Measurements from ENCODE around the gene TM9SF4. TPM values are rescaled to one million over a fixed set of nuclear protein-coding genes. Genes with fewer than 3 reads are reported as not detected.
A peak's percentile ranks its signal among the peaks of the same experiment; 100 is the strongest.
"Not testable (repeated sequence)": the region's sequence is repeated elsewhere in the genome, so short reads cannot be mapped to it uniquely, and the experiment has no call there.

The TM9SF4 gene
- polyA plus RNA-seq, 3 donors: 65.3 to 68.8 (median 68.7) TPM

DNA sequence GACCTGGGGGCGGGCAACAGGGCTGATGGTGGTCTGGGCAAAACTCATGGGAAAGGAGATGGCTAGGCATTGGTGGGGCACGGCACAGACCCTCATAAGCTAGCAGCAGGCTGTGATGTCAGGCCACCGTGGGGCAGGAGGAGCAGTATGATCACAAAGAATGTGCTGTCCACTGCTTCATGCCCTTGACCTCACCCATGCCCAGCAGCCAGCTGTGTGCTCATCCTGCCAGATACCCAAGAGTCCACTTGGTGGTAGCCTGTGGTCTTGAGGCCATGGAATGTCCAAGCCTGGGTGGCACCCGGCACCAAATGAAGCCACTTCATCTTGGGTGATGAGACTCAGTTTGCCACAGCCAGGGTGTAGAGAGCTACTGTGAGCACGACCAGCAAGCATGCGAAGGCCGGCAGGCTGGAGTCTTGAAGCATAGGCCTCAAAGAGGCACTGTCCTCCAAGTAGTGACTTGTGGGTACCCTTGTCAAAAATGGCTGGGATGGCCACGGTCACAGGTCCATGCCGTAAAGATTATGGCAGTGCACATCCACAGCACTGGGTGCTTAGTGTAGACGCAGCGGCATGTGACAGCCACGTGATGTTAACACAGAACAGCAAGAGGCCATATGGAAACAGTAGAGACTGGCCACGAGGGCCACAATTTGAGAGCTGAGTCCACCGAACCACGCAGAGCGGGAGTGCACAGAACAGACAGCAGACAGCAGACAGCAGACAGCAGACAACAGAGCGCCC is 79.0 kb downstream of the TM9SF4 start:
- DNase-seq (ENCODE audit: low read depth in 3 of 3, low spot score in 2 of 3): no peak

DNA sequence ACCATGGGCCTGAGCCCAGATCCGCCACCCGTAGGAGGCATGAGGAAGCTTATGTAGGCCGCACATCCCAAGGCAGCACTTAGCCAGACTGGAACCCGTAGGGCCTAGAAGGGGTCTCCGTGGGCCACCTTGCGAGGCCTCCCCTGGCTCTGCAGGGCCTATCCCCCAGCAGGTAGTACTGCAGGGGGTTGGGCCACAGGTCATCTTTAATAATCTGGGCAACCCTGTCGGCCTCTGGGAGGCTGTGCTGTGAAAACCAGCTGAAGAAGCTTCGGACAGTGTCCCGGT is 79.6 kb downstream of the TM9SF4 start:
- no peak for DNase-seq (ENCODE audit: low read depth in 3 of 3, low spot score in 2 of 3)

DNA sequence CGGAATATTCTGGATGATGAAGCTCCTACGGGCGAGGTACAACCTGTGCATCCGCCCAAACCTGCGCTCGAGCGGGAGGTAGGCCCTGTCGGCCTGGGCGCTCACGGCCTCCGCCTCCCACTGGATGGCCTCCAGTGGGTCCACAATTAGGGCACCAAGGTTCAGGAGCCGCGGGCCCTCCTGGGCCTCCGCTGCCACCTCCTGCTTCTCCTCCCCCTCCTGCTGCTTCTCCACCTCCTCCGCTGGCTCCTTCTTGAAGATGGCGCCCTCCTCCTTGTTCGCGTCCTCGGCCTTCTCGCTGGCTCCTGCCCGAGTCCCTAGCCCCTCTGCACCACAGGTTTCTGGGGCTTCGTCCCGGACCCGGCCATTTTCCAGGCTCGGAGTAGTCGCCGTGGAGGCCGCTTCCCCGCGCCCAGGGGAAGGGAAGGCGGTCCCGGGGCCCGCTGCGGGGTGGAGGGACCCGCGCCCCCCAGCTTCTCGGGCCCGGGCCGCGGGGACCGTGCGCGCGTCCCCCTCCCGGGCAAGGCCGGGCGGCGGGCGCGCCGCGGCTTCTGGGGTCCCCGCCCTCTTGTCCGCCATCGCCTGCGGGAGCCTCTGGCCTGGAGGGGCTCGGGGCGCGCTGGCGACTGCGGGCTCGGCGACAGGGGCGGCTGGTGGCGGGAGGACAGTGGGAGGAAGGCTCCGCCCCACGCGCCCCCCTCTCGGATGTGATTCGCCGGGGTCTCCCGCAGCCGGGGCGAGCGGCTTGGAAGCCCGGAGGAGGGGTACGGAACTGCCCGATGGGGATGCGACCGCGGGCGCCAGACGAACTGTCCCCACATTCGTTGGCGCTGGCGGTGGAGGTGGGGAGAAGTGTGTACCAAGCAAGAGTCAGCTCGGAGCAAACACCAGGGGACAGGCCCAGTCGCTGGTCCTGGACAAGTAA is 80.4 kb downstream of the TM9SF4 start:
- peak in 1 of 3 donors; percentile 50 for DNase-seq (ENCODE audit: low read depth in 3 of 3, low spot score in 2 of 3)

DNA sequence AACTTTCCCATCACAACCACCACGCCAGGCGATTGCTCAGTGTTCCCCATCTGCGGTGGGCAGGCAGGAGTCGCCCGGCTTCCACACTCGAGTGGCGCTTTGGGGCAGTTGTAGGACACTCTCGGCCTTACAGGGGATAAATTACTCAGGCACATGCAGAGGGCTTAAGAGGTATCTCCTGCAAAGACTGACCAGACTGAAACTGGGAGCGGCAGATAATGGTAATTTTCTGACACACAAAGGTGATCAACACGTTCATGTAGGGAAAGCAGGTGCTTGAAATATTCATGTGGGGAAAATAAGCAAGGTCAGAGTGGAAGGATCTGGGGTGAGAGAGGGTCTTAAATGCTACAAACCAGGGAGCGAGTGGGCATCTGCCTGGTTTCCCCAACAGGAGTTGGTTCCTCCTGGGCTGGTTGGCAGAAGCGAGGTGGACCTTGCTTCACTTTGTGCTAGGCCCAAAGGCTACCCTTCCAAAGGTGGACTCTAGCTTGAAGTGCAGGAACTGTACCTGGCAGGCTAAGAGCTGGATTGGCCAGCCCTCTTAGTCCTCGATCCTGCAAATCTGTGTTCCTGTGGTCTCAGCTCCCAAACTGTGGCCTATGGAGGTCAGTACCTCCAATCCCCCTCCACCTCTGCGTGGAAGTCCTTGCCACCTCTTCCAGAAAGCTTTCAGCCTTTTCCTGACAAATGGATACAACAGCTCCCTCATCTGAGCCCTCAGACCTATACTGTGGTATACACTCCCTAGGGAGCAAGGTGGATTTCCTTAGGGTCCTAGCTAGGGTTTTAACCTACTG is 81.3 kb downstream of the TM9SF4 start:
- DNase-seq (ENCODE audit: low read depth in 3 of 3, low spot score in 2 of 3): no peak

DNA sequence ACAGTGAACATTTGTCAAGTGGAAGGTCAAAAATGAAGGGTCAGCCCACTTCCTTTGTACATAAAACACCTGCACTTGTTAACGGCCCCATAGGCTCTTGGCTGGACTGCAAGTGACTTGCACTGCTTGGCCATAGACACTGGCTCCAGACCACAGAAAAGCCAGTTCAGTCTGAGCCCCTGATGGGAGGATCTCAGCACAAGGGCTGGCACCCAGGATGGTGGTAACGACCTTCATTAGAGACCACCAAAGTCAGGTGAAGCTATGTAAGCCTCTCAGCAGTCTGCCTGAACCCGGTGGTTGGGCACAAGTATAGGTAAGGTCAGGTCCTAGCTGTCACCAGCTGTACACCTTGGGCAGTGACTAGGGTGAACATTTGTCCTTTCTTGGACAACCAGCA is 81.9 kb downstream of the TM9SF4 start:
- no peak for DNase-seq (ENCODE audit: low read depth in 3 of 3, low spot score in 2 of 3)

DNA sequence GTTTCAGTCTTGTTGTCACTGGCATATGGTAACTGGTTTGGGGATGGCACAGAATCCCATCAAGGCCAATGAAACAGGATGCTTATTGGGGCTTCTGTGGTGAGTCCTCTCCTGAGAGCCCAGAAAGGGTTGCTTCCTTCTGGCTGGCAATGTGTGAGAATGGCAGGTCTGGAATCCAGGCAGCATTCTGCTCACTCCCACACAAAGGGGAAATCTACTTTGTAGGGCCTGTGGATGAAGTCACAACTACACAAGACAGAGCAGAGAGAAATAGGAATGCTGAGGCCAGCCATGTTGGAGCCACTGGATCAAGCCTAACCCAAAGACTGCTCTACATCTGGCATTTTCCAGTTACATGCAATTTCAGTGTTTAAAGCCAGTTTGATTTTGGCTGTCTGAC is 82.4 kb downstream of the TM9SF4 start:
- DNase-seq (ENCODE audit: low read depth in 3 of 3, low spot score in 2 of 3): no peak

DNA sequence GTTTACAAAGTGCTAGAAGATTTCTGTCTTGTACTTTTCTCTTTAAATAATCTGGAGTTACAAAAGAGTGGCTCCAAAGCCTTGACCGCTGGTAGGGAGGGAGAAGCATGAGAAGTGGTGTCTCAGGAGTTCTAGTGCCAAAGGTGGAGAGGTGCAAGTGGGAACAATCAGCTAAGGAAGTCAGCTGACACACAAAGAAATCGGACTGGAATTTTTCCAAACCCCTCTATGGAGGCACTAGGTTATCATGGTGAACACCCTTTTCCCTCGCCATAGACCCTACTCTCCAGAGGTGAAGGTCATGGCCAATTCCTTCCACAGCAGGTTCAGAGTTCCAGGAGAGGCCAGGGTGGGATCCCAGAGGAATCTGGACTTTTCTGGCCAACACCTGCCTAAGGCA is 83.2 kb downstream of the TM9SF4 start:
- DNase-seq (ENCODE audit: low read depth in 3 of 3, low spot score in 2 of 3): no peak

DNA sequence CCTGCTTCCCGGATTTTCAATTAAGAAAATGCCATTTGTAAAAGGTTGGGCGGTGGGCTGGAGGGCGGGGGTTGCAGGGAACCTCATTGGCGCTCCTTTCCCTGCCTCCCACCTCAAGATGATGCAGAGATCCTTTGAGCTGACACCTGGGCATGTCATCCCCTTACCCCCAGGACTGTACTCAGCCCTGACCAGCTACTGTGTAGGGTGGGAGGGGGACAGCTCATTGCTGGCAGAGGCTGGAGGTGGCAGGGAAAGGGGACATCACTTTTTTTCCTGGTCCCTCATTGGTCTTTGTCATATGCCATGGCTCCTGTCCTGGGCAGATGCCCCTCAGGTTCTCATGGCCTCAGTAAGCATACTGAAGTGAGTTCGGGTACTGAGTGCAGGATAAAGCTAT is 83.8 kb downstream of the TM9SF4 start:
- DNase-seq (ENCODE audit: low read depth in 3 of 3, low spot score in 2 of 3): not testable (repeated sequence)

DNA sequence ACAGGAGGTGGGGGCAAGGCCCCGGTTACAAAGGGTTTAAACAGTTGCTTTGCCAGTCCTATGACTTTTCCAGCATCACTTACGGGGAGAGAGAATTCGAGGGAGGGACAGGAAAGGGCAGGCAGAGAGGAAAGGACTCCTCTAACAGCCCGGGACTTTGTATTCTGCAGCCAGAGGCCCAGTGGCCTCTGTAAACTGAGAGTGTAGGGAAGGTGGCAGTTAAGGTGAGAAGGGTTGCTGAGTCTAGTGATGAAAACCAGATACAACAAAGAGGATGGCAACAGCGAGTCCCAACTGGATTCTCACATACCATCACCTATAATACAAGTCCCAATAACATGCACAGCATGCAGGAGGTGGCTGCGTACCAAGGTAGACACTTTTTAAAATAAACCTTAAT is 84.5 kb downstream of the TM9SF4 start:
- no peak for DNase-seq (ENCODE audit: low read depth in 3 of 3, low spot score in 2 of 3)

DNA sequence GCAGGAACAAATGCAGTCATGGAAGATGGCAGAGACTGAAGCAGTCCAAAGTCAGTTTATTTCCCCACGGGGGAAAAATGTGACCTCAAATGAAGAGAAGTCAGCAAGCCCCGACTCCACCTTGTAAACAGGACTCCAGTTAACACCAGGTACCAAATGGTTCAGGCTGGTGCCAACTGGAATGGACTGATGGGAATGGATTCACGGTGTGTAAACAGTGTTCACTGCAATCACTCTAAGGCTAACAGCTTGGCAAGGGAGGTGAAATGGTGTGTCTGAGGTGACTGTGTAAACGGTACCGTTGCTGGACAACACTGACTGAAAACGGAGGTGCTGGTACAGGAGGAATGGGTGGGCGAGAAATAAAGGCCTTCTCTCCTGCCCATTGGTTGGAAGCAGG is 86.1 kb downstream of the TM9SF4 start:
- DNase-seq (ENCODE audit: low read depth in 3 of 3, low spot score in 2 of 3): no peak

DNA sequence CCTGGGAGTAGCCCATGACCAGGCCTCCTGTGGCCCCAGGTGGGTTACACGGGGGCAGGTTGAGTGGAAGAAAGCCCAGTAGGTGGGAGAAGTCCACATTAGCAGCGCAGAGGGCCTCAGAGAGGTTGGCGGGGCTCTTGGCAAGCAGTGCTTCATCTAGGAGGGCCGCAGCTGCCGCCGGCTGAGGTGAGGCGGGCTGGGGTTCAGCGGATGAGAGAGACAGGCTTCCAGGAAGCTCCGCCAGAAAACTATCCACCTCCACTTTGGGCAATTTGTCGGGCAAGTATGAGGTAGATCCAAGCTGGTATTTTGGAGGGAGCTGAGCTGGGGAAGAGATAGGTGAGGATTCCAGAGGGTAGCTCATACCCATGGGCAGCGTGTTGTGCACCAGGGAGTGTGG is 87.1 kb downstream of the TM9SF4 start:
- not testable (repeated sequence) for DNase-seq (ENCODE audit: low read depth in 3 of 3, low spot score in 2 of 3)

DNA sequence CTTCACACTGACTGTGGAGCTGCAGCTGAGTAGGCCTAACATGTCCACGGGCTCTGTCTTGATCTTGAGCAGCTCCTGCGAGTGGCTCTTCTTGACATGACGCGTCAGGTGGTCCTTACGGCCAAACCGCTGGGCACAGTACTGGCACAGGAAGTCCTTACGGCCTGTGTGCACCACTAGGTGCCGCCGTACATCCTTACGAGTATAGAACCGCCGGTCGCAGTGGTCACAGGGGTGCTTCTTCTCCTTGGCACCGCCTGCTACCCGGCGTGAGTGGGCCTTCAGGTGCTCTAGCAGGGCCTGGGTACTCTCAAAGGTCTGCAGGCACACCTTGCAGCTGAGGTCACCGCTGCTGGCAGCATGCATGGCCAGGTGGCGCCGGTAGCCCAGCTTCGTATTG is 87.6 kb downstream of the TM9SF4 start:
- not testable (repeated sequence) for DNase-seq (ENCODE audit: low read depth in 3 of 3, low spot score in 2 of 3)

DNA sequence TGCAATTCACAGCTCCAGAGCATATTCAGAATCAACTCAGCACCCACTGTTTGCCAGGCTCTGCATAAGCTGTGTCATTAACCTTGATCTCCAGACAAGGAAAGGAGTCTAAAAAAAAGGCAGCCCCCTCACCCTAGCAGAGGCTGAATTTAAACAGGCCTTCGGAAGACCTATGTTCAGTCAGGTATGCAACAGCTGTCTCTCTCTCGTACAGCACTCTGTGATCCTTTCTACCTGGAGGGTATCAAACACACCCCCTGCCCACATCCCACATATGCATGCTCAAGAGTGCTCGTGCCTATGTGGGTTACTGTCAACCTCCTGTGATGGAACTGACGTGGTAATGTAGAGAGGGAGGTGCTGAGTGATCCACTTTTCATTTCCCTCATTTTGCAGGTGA is 89.5 kb downstream of the TM9SF4 start:
- DNase-seq (ENCODE audit: low read depth in 3 of 3, low spot score in 2 of 3): no peak

DNA sequence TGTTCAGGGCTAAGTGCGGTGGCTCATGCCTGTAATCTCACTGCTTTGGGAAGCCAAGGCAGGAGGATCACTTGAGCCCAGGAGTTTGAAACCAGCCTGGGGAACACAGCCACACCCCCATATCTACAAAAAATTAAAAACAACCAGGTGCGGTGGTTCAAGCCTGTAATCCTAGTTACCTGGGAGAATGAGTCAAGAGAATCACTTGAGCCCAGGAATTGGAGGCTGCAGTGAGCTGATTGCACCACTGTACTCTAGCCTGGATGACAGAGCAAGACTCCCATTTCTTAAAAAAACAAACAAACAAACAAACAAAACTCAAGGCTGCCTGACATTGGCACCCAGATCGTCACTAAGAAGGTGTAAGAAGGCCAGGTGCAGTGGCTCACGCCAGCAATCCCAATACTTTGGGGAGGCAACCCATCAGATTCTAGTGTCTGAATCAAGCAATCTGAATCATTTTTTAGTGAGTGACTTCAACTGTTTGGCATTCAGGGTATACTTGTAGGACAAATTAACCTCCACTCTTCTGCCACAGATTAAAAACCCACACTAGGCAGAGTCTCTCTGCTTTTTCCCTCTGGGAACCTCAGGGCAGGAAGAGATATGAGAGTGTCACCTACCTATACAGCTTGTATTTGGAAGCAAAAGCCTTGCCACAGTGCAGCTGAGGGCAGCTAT is 91.9 kb downstream of the TM9SF4 start:
- no peak for DNase-seq (ENCODE audit: low read depth in 3 of 3, low spot score in 2 of 3)

DNA sequence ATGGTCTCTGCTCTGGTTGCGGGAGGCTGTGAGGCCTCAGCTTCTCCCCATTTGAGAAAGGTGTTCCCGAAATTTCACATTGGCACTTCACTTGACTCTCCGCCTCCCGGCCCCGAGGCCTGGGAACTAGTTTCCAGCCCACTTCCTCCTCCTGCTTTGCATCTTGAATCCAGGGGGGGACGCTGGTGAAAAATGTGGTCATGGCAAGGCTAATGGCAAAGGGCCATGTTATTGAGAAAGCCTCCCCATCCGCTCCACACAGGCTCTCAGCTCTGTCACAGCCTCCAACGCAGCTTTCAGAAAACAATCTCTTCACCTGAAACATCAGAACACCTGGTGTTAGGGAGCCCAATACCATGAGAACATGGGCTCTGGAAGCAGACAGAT is 92.5 kb downstream of the TM9SF4 start:
- no peak for DNase-seq (ENCODE audit: low read depth in 3 of 3, low spot score in 2 of 3)

DNA sequence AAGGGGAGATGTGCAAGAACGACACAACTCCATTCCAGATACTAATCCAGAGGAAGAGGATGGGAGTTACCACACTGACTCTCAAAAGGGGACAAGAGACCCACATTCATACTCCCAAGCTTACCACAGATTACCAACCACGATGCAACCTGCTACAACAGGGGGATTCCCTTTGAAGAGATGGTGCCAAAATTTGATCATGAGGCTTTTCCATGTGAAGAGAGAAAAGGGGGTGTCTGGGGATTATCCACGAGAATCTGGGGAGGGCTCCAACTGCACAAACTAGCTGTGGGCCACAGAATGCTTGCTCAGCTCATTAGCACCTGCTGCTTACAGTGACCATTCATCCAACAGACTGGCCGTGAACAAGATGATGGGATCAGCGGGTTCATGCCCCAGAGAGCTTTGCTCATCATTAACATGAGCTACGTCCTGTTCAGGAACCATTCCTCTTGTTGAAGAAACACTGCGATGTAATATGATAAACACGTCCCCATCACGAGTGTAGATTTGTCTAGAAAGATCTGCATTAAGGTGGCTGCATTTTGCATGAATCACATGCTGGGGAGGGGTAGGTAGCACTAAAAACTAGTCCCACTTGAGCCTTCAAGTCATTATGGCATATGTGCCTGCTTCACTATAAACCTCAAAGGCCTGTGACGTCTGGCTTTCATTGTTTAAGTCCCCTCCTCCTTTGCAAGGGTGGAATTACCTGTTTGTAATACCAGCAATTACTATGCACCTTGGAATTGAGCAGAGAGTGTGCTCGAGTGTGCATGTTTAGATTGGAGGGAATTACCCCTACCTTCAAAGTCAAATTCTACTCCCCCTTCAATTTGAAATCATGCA is 94.1 kb downstream of the TM9SF4 start:
- DNase-seq (ENCODE audit: low read depth in 3 of 3, low spot score in 2 of 3): no peak

DNA sequence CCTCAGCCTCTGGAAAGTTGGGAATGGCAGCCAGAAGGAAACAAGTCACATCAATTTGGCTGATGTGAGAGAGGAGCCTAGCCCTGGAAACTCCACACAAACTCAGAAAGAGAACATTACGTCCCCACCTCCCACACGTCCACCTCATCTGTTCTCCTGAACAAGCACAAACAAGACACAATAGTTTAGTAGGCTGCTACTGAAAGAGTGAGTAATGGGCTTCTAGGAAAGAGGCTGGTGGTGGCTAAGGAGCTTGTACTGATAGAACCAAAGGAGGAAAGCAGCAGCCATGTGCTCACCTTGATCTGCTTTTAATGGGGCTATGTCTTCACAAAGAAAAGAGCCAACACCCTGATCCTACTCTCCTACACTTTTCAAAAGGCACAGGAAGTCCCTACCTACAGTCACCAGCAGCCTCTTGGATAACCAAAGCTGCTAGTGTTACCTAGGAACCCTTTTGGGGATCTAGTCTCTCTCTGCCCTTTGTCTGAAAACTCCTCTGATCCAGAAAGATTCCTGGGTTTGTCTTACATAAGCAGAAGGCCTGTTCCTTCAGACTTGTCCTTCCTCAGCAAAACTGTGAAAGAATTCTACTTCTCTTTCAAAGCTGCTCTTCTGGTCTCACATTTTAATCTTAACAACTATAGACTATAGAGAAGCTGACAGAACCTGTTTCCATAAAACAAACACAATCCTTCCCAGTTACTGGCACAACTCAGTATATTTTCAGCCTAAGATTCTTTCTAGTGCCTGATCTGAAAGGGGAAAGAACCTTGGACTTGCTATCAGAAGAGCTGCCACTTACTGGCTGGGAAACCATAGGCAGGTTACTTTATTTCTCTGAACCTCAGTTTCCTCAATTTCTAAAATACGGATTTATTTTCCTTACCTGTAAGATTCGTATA is 94.9 kb downstream of the TM9SF4 start:
- no peak for DNase-seq (ENCODE audit: low read depth in 3 of 3, low spot score in 2 of 3)

DNA sequence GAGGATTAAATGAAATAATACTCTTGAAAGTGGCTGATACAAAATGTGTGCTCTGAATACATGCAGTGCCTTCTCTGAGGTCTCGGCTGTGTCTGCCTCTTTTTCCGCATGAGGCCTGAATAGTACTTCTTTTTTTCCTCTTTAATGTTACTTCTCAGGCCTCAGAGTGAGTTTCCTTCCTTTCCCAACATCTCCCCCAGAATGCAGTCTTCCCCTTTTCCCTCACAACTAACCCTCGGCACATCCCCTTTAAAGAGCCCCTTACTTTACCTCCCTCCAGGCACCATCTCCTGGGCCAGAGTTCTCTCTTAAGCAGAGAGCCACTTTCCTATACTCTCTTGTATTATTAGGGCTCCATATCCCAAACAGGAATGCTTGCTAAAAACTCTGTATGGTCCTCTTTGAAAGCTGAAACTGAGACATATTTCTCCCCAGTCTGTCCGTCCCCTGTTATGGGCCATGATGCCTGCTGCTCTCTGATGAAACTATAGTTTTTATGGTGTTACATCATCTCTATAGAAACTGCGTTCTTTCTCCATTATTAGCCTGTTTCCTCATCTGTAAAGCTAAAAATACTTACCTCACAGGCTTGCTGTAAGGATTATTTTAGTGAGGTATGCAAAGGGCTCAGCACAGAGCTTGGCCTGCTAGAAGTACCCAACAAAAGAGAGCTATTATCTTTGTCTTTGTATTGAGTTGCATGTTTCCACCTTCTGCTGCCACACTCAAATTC is 95.8 kb downstream of the TM9SF4 start:
- DNase-seq (ENCODE audit: low read depth in 3 of 3, low spot score in 2 of 3): no peak

Data from right renal cortex interstitium (tissue), 3 donors.